HFF-Myc (cell line): ENCODE measurements around the gene ARMC2.

ENCODE experiments used
- DNase-seq: peaks from one replicate; pipeline ENCODE4 v3.0.0-alpha.2; 2011; ENCODE audit warnings: low read depth; ENCODE audit errors: extremely low read depth
- H3K4me3 ChIP-seq: replicated peaks from 2 replicates; pipeline ENCODE4 v1.5.1; 2011; ENCODE audit warnings: low read depth, mild to moderate bottlenecking, control low read depth, low read length
- TF ChIP-seq, protein P1 (sequence below): IDR thresholded peaks from 2 replicates; pipeline ENCODE4 v1.5.1; 2012; ENCODE audit warnings: mild to moderate bottlenecking, low read depth, low read length, control low read depth; ENCODE audit errors: missing control alignments

The ARMC2 gene

GRCh38 chr6:108875161-108875555 is 26.9 kb downstream of the ARMC2 start:
- no peak for DNase-seq
- H3K4me3 ChIP-seq: no peak overlapping the region
- TF ChIP-seq, protein P1, sequence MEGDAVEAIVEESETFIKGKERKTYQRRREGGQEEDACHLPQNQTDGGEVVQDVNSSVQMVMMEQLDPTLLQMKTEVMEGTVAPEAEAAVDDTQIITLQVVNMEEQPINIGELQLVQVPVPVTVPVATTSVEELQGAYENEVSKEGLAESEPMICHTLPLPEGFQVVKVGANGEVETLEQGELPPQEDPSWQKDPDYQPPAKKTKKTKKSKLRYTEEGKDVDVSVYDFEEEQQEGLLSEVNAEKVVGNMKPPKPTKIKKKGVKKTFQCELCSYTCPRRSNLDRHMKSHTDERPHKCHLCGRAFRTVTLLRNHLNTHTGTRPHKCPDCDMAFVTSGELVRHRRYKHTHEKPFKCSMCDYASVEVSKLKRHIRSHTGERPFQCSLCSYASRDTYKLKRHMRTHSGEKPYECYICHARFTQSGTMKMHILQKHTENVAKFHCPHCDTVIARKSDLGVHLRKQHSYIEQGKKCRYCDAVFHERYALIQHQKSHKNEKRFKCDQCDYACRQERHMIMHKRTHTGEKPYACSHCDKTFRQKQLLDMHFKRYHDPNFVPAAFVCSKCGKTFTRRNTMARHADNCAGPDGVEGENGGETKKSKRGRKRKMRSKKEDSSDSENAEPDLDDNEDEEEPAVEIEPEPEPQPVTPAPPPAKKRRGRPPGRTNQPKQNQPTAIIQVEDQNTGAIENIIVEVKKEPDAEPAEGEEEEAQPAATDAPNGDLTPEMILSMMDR: no peak

DNA sequence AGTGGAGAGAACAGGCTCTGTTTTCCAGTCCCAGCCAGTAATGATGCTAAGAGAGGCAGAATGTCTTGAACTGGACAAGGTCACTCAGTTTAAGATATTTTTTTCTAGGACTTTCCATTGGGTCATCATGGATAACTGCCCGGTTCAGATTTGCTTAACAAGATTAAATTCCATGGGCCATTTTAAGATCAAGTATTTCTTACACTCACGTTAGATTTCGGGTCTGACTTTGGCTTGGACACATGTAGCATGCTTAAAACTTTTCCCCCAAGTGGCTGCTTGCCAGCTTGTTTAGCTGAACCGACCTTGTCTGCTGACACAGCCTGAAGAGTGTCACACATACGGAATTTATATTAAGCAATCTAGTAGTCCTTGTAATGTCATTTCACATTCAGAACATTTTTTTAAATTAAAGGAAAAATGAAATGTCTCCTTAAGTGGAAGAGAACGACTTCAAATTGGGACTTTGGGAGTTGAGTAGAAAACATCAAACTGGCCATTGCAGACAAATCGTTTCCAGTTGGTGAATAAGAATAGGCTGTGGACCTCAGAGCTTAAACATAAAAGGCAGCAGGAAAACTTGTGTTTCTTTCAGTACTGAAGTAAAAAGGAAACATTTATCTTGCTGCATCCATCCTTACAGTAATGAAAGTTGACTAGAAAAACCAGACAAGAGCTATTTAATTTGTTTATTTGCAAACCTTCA is 29.0 kb downstream of the ARMC2 start:
- H3K4me3 ChIP-seq: no peak overlapping the region
- TF ChIP-seq, protein P1: no peak
- no peak for DNase-seq

- no peak overlapping the region for H3K4me3 ChIP-seq
- TF ChIP-seq, protein P1: no peak
- DNase-seq: no peak
Observed at GRCh38 chr6:108878942-108879341, 30.7 kb downstream of the ARMC2 start.

GRCh38 chr6:108883172-108883571 is 35.0 kb downstream of the ARMC2 start:
- DNase-seq: no peak
- no peak overlapping the region for H3K4me3 ChIP-seq
- TF ChIP-seq, protein P1: no peak

DNA sequence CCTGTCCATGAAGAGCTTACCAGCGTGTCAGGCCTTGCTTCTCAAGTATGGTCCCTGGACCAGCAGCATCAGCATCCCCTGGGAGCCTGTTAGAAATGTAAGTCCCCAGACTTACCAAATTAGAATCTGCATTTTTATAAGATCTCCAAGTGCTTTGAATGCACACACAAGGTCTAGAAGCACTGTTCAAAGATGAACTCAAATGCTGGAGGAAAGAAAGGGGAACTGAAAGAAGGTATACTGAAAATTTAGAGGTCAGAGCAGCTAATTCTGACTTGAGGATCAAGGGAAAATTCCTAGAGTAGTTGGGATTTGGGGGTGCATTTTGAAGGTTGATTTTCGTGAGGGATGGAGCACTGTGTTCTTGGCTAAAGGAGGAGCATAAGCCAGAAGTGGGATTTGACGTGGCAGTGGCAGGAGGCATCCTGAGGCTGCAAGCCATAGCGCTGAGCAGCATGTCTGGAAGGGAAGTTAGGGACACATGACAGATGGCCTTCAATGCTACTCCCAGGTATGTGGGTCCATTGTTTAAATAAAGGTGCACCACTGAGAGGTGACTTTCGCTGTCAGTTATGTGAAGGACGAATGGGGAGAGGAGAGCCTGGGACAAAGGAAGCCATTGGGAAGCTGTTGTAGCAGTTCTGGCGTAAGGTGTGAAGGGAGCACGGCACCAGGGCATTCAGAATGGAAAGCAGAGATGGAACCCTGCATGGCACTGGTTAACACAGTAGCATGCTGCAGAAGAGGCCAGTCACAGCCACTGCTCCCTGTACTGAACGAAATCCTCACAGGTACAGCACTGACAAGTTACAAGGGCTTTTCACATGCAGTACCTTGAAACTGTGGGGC is 36.2 kb downstream of the ARMC2 start:
- TF ChIP-seq, protein P1: no peak
- H3K4me3 ChIP-seq: no peak overlapping the region
- no peak for DNase-seq

DNA sequence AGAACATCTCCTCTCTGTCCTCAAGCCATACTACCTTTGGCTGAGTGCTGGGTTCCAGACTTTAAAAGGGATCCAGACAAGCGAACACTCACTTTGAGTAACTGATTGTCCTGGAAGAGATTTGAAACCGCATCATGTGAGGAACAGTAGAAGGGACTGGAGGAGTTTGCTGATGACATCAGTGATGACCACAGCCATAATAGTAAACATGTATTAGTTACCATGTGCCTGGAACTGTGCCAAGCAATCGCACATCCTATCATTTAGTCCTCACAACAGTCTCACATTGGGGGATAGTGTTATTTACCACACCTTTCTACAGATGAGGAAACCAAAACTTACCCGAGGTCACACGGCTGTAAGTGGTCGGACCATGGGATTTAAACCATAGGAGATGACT is 39.8 kb downstream of the ARMC2 start:
- no peak for DNase-seq
- TF ChIP-seq, protein P1: no peak
- no peak overlapping the region for H3K4me3 ChIP-seq
